D721Med (cell line): Measurements from ENCODE around the gene FOLR1.
"Not testable (repeated sequence)": the region's sequence is repeated elsewhere in the genome, so short reads cannot be mapped to it uniquely, and the experiment has no call there.

ENCODE experiments used
- DNase-seq: peaks from one replicate; pipeline ENCODE4 v3.0.0; 2011; ENCODE audit warnings: low spot score; ENCODE audit not compliant: insufficient read length
- FAIRE-seq: peaks from 2 replicates; lab custom pipeline; 2011; peaks lifted over from hg19 to GRCh38; lab: Jason Lieb, UNC
- TF ChIP-seq, protein P1 (sequence below): IDR thresholded peaks from 2 replicates; pipeline ENCODE4 v1.5.1; 2012; ENCODE audit warnings: mild to moderate bottlenecking, control low read depth; ENCODE audit not compliant: insufficient read depth; ENCODE audit errors: missing control alignments

Gene FOLR1

GRCh38 chr11:72157131-72157530 lies 34.8 kb upstream of the FOLR1 start:
- FAIRE-seq = no peak
- TF ChIP-seq, protein P1, sequence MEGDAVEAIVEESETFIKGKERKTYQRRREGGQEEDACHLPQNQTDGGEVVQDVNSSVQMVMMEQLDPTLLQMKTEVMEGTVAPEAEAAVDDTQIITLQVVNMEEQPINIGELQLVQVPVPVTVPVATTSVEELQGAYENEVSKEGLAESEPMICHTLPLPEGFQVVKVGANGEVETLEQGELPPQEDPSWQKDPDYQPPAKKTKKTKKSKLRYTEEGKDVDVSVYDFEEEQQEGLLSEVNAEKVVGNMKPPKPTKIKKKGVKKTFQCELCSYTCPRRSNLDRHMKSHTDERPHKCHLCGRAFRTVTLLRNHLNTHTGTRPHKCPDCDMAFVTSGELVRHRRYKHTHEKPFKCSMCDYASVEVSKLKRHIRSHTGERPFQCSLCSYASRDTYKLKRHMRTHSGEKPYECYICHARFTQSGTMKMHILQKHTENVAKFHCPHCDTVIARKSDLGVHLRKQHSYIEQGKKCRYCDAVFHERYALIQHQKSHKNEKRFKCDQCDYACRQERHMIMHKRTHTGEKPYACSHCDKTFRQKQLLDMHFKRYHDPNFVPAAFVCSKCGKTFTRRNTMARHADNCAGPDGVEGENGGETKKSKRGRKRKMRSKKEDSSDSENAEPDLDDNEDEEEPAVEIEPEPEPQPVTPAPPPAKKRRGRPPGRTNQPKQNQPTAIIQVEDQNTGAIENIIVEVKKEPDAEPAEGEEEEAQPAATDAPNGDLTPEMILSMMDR = no peak
- no peak for DNase-seq

- FAIRE-seq = no peak
- TF ChIP-seq, protein P1 = no peak
- DNase-seq = no peak
Measured at GRCh38 chr11:72160319-72160718, 31.6 kb upstream of the FOLR1 start.

GRCh38 chr11:72162891-72163492 lies 28.9 kb upstream of the FOLR1 start:
- no peak for DNase-seq
- FAIRE-seq = no peak
- TF ChIP-seq, protein P1 = no peak

DNA sequence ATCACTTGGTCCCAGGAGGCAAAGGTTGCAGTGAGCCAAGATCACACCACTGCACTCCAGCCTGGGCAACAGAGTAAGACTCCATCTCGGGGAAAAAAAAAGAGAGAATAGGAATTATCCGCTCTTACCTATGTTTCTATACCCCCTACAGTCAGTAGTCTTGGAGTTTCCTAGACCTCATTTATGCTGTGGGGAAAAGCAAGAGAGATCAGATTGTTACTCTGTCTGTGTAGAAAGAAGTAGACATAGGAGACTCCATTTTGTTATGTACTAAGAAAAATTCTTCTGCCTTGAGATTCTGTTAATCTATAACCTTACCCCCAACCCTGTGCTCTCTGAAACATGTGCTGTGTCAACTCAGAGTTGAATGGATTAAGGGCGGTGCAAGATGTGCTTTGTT lies 27.8 kb upstream of the FOLR1 start:
- not testable (repeated sequence) for DNase-seq, FAIRE-seq

DNA sequence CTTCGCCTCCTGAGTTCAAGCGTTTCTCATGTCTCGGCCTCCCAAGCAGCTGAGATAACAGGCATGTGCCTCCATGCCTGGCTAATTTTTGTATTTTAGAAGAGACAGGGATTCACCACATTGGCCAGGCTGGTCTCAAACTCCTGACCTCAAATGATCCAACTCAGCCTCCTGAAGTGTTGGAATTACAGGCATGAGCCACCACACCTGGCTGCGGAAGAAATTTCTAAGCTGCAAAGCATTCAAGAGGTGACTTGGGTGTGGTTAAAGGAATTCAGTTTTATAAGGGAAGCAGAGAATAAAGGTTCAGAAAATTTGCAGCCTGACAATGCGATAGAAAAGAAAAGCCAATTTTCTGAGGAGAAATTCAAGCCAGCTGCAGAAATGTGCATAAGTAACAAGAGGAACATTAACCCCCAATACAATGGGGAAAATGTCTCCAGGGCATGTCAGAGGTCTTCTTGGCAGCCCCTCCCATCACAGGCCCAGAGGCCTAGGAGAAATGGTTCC lies 22.8 kb upstream of the FOLR1 start:
- not testable (repeated sequence) for FAIRE-seq, DNase-seq

GRCh38 chr11:72169754-72170153 lies 22.2 kb upstream of the FOLR1 start:
- DNase-seq, FAIRE-seq: not testable (repeated sequence)

GRCh38 chr11:72172043-72172442 lies 19.9 kb upstream of the FOLR1 start:
- not testable (repeated sequence) for FAIRE-seq, DNase-seq

GRCh38 chr11:72173291-72173690 lies 18.6 kb upstream of the FOLR1 start:
- no peak for FAIRE-seq

GRCh38 chr11:72174302-72175070 lies 17.5 kb upstream of the FOLR1 start:
- no peak for FAIRE-seq

More at GRCh38 chr11:72173291-72173690, 18.6 kb upstream of the FOLR1 start:
- TF ChIP-seq, protein P1 = no peak
- no peak for DNase-seq

More at GRCh38 chr11:72174302-72175070, 17.5 kb upstream of the FOLR1 start:
- DNase-seq = no peak
- TF ChIP-seq, protein P1 = no peak
